Fibroblast of lung (primary cell): ENCODE data around the gene CCK. TPM values are rescaled to one million over a fixed set of nuclear protein-coding genes. Genes with fewer than 3 reads are reported as not detected.

Source experiments
- DNase-seq, 2 donors: peaks; one replicate each; pipeline versions ENCODE4 v3.0.0 to v3.0.0-alpha.2; 2010; ENCODE audit warnings: low read depth in 2 of 2
- H2AFZ ChIP-seq: 2 replicates; pipeline ENCODE4 v1.5.1; 2012; ENCODE audit warnings: low read length, control low read depth, inconsistent platforms
- H3K27ac ChIP-seq: 2 replicates; pipeline ENCODE4 v1.5.1; 2011; ENCODE audit warnings: low read length, control low read depth; ENCODE audit not compliant: insufficient read depth
- H3K27me3 ChIP-seq: 2 replicates; pipeline ENCODE4 v1.5.1; 2011; ENCODE audit warnings: mild to moderate bottlenecking, low read length; ENCODE audit not compliant: control insufficient read depth, insufficient read depth
- H3K36me3 ChIP-seq: 2 replicates; pipeline ENCODE4 v1.5.1; 2011; ENCODE audit warnings: low read length; ENCODE audit not compliant: control insufficient read depth, insufficient read depth
- H3K4me1 ChIP-seq: 2 replicates; pipeline ENCODE4 v1.5.1; 2011; ENCODE audit warnings: low read length; ENCODE audit not compliant: control insufficient read depth, insufficient read depth; ENCODE audit errors: extremely low read depth
- H3K4me2 ChIP-seq: 2 replicates; pipeline ENCODE4 v1.5.1; 2011; ENCODE audit warnings: low read length, control low read depth; ENCODE audit not compliant: insufficient read depth; ENCODE audit errors: extremely low read depth
- H3K4me3 ChIP-seq, 4 experiments: fragments of 200-600 bp in 1 of 4; sonication (generic) in 1 of 4; replicated peaks in 1 of 4; 2 replicates each; pipeline ENCODE4 v1.5.1; 2011 to 2016; ENCODE audit warnings: low read length in 4 of 4, low read depth in 3 of 4, mild to moderate bottlenecking in 3 of 4, control low read depth in 2 of 4, inconsistent platforms in 1 of 4, mixed read lengths in 1 of 4; ENCODE audit not compliant: insufficient read depth in 1 of 4; ENCODE audit errors: control extremely low read depth in 1 of 4
- H3K79me2 ChIP-seq: 2 replicates; pipeline ENCODE4 v1.5.1; 2012; ENCODE audit warnings: mild to moderate bottlenecking, low read length, inconsistent platforms; ENCODE audit not compliant: control insufficient read depth, insufficient read depth
- H3K9ac ChIP-seq: 2 replicates; pipeline ENCODE4 v1.5.1; 2011; ENCODE audit warnings: mild to moderate bottlenecking, low read length, control low read depth; ENCODE audit not compliant: insufficient read depth
- H3K9me3 ChIP-seq: 2 replicates; pipeline ENCODE4 v1.5.1; 2012; ENCODE audit warnings: low read depth, low read length; ENCODE audit not compliant: control insufficient read depth, insufficient read depth
- H4K20me1 ChIP-seq: 2 replicates; pipeline ENCODE4 v1.5.1; 2011; ENCODE audit warnings: low read length; ENCODE audit not compliant: control insufficient read depth, insufficient read depth; ENCODE audit errors: extremely low read depth
- EZH2 ChIP-seq: IDR thresholded peaks from 2 replicates; pipeline ENCODE4 v1.5.1; 2012; ENCODE audit warnings: low read length, control low read depth, mild to moderate bottlenecking; ENCODE audit errors: missing control alignments
- polyA plus RNA-seq, 2 donors: library from polyadenylated mRNA; depleted of rRNA in 1 of 2; stranded (reverse) in 1 of 2; unstranded in 1 of 2; fragments of >200 nt; gene quantifications; 2 replicates each; pipeline ENCODE4 v1.2.1, GENCODE V29; 2011 to 2012; ENCODE audit warnings: missing spikeins in 1 of 2
- total RNA-seq: library from RNA; depleted of rRNA; stranded (reverse); fragments of >200 nt; gene quantifications from 2 replicates; pipeline ENCODE4 v1.2.1, GENCODE V29; 2014
- TF ChIP-seq, protein P1 (sequence below), 2 donors: IDR thresholded peaks in 1 of 2; conservative IDR thresholded peaks in 1 of 2; 1 replicate in 1 of 2; 2 replicates in 1 of 2; pipeline ENCODE4 v1.5.1; 2011 to 2012; ENCODE audit warnings: low read length in 2 of 2, control low read depth in 1 of 2, inconsistent platforms in 1 of 2, low read depth in 1 of 2, mild to moderate bottlenecking in 1 of 2

The CCK gene
- total and polyA plus RNA-seq, 2 donors (not counting 1 experiment from before 2014, with no cell fraction given): 0.33 TPM

- peaks cover 10% of the 10 kb centered on the region for H3K4me1 ChIP-seq
- H4K20me1 ChIP-seq: no peaks in the 10 kb centered on the region
- H3K27ac ChIP-seq: no peak overlapping the region
- H3K9ac ChIP-seq: no peak overlapping the region
- H3K36me3 ChIP-seq: no peaks in the 10 kb centered on the region
- H3K27me3 ChIP-seq: peaks cover 8% of the 10 kb centered on the region
- no peaks in the 10 kb centered on the region for H3K79me2 ChIP-seq
- H2AFZ ChIP-seq: no peak overlapping the region
- DNase-seq: no peak
- no peaks in the 10 kb centered on the region for H3K9me3 ChIP-seq
- no peak overlapping the region for H3K4me3 ChIP-seq
- H3K4me2 ChIP-seq: no peak overlapping the region
- TF ChIP-seq, protein P1, sequence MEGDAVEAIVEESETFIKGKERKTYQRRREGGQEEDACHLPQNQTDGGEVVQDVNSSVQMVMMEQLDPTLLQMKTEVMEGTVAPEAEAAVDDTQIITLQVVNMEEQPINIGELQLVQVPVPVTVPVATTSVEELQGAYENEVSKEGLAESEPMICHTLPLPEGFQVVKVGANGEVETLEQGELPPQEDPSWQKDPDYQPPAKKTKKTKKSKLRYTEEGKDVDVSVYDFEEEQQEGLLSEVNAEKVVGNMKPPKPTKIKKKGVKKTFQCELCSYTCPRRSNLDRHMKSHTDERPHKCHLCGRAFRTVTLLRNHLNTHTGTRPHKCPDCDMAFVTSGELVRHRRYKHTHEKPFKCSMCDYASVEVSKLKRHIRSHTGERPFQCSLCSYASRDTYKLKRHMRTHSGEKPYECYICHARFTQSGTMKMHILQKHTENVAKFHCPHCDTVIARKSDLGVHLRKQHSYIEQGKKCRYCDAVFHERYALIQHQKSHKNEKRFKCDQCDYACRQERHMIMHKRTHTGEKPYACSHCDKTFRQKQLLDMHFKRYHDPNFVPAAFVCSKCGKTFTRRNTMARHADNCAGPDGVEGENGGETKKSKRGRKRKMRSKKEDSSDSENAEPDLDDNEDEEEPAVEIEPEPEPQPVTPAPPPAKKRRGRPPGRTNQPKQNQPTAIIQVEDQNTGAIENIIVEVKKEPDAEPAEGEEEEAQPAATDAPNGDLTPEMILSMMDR (conservative IDR thresholded peaks at IDR 0.05 in 1 of 2, IDR thresholded peaks at IDR 0.05 in 1 of 2; ENCODE audit: low read depth in 1 of 2, low read length in 2 of 2): no peak
- TF ChIP-seq EZH2: no peak
Observed at GRCh38 chr3:42250761-42251160, 15.2 kb downstream of the CCK start.

DNA sequence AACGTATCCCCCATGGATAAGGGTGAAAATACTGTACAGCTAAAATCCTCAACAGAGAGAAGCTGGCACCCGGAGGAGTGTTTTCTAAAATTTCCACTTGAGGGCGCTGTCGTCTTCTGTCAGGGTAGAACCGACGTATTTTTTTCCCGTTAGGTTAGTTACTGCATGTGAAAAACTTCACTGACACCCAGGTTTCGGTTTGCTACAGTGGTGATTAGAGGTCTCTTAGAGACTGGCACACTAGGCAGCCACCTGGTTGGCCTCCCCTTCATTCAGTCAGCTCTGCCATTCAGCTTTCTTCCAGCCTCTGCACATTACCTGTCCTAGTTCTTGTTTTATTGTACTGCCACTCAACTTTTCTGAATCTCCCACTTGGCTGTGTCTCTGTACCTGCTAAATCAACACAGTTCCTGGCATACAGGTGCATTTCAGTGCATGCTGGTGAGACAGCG lies 18.4 kb downstream of the CCK start:
- peaks cover 16% of the 10 kb centered on the region for H3K27me3 ChIP-seq
- H3K4me2 ChIP-seq: peak overlapping the region; percentile 66
- no peaks in the 10 kb centered on the region for H4K20me1 ChIP-seq
- peak; percentile 36 to 66 for DNase-seq
- peak overlapping the region; percentile 26 for H2AFZ ChIP-seq
- no peaks in the 10 kb centered on the region for H3K4me1 ChIP-seq
- H3K79me2 ChIP-seq: no peaks in the 10 kb centered on the region
- H3K4me3 ChIP-seq: peak overlapping the region in 1 of 4 experiments; percentile 12
- H3K9me3 ChIP-seq: no peaks in the 10 kb centered on the region
- H3K27ac ChIP-seq: no peak overlapping the region
- no peaks in the 10 kb centered on the region for H3K36me3 ChIP-seq
- no peak overlapping the region for H3K9ac ChIP-seq
- TF ChIP-seq EZH2: no peak
- TF ChIP-seq, protein P1 (conservative IDR thresholded peaks at IDR 0.05 in 1 of 2, IDR thresholded peaks at IDR 0.05 in 1 of 2; ENCODE audit: low read depth in 1 of 2, low read length in 2 of 2): peak; percentile 66 to 71

DNA sequence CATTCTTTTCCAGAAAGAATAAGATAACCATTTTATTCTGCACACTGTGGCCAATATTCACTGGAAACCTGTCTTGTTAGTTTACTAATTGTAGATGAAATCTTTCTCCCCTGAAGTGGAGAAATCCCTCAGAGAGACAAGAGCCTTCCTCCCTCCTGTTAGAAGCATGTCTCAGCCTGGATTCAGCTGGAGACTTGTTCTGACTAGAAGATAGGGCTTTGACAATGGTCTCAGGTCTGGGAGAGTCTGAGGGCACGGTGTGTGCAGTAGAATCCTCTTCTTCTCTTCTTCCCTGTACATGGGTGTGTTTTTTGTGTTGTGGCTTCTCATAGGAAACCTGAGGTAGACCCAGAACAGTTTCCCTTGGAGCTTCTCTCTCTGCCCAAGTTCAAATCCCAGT lies 19.9 kb downstream of the CCK start:
- Histone ChIP-seq H3K4me3 (no peak overlapping the region), H3K36me3 (no peaks in the 10 kb centered on the region), H3K9ac (no peak overlapping the region), H3K4me2 (no peak overlapping the region), H4K20me1 (no peaks in the 10 kb centered on the region), H2AFZ (no peak overlapping the region), H3K27me3 (peaks cover 16% of the 10 kb centered on the region), H3K27ac (no peak overlapping the region), H3K9me3 (no peaks in the 10 kb centered on the region), H3K79me2 (no peaks in the 10 kb centered on the region), H3K4me1 (no peaks in the 10 kb centered on the region)
- no peak for DNase-seq
- no peak for TF ChIP-seq EZH2
- TF ChIP-seq, protein P1 (conservative IDR thresholded peaks at IDR 0.05 in 1 of 2, IDR thresholded peaks at IDR 0.05 in 1 of 2; ENCODE audit: low read depth in 1 of 2, low read length in 2 of 2): no peak
